ENCODE data around the gene HSD17B1. TPM values are rescaled to one million over a fixed set of nuclear protein-coding genes. Genes with fewer than 3 reads are reported as not detected.
"Not testable (repeated sequence)": the region's sequence is repeated elsewhere in the genome, so short reads cannot be mapped to it uniquely, and the experiment has no call there.

The HSD17B1 gene, protein sequence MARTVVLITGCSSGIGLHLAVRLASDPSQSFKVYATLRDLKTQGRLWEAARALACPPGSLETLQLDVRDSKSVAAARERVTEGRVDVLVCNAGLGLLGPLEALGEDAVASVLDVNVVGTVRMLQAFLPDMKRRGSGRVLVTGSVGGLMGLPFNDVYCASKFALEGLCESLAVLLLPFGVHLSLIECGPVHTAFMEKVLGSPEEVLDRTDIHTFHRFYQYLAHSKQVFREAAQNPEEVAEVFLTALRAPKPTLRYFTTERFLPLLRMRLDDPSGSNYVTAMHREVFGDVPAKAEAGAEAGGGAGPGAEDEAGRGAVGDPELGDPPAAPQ
- 1.6 TPM for polyA plus RNA-seq (2013, experiment 1 of 2)
- polyA plus RNA-seq (2013, experiment 2 of 2), result 1.8 TPM

DNA sequence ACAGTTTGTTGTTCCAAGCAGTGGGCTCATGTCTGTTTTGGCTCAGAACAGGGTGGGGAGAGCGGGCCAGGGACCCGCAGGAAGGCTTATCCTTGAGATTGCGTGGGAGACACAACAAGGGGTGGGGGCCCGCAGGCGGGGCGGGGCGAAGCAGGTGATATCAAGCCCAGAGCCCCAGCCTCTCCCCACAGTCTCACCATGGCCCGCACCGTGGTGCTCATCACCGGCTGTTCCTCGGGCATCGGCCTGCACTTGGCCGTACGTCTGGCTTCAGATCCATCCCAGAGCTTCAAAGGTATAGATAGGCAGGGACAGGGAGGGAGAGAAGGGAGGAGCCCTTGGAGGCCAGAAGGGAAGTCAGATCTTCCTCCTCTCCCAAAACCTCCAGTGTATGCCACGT is at the start of gene HSD17B1:
Gene HSD17B1, plus strand, starts transcription at position 188 of the 400 bp plus-strand sequence. Its CDS starts 11 bp downstream, at position 199.
- H3K9ac ChIP-seq (ENCODE audit: low read depth, low read length, poor library complexity); H3K9me3 ChIP-seq (replicated peaks in 1 of 2; ENCODE audit: control insufficient read depth in 2 of 2, insufficient read depth in 1 of 2, low read depth in 1 of 2, low read length in 2 of 2); H2AFZ ChIP-seq (ENCODE audit: low read length); DNase-seq (ENCODE audit: low spot score); H3K4ac ChIP-seq (ENCODE audit: low read length); H3K27me3 ChIP-seq (ENCODE audit: control insufficient read depth in 3 of 3, insufficient read depth in 3 of 3, low read depth in 1 of 3, low read length in 3 of 3); H3K18ac ChIP-seq (ENCODE audit: low read length); H3K14ac ChIP-seq (ENCODE audit: low read length); H3K79me1 ChIP-seq (ENCODE audit: low read depth, low read length); H4K91ac ChIP-seq (ENCODE audit: low read depth, low read length, poor library complexity); H3K36me3 ChIP-seq (replicated peaks in 1 of 2; ENCODE audit: control insufficient read depth in 2 of 2, insufficient read depth in 2 of 2, low read length in 2 of 2); H2BK12ac ChIP-seq (ENCODE audit: low read length); H2BK15ac ChIP-seq (ENCODE audit: low read length); H3K27ac ChIP-seq (replicated peaks; ENCODE audit: low read length): not testable (repeated sequence)
- H2BK120ac ChIP-seq (ENCODE audit: low read depth, low read length), result peak within 1 kb of the TSS; percentile 72
- H2AK5ac ChIP-seq (ENCODE audit: low read depth, low read length), result peak within 1 kb of the TSS; percentile 54
- H3K23ac ChIP-seq (ENCODE audit: low read depth, low read length, poor library complexity), result peak within 1 kb of the TSS; percentile 37
- peaks cover 6 to 13% of the 10 kb centered on the region in 2 donors for H3K4me1 ChIP-seq (ENCODE audit: control insufficient read depth in 2 of 2, insufficient read depth in 1 of 2, low read depth in 1 of 2, low read length in 2 of 2)
- peak within 1 kb of the TSS; percentile 66 for H2BK5ac ChIP-seq (ENCODE audit: low read length)
- peak within 1 kb of the TSS; percentile 89 to 97 for H3K4me3 ChIP-seq (ENCODE audit: low read length in 2 of 2)
- H4K8ac ChIP-seq (ENCODE audit: low read depth, low read length), result peak within 1 kb of the TSS; percentile 43
- WGBS, 2 donors (ENCODE audit: extremely low coverage in 2 of 2, insufficient read length in 2 of 2, insufficient replicate concordance in 1 of 2), result no CpG with 5 or more reads among the region's 15 CpGs
- H3K4me2 ChIP-seq (ENCODE audit: insufficient read depth, low read length, poor library complexity, severe bottlenecking), result peak within 1 kb of the TSS; percentile 72

- no peak overlapping the region for H3K4me2 ChIP-seq (ENCODE audit: insufficient read depth, low read length, poor library complexity, severe bottlenecking)
These were observed 49.8 kb upstream of the HSD17B1 start for GRCh38 chr17:42502926-42503325.

GRCh38 chr17:42507671-42508070 is 45.1 kb upstream of the HSD17B1 start:
- peaks cover 17 to 66% of the 10 kb centered on the region in 2 donors for H3K36me3 ChIP-seq (replicated peaks in 1 of 2; ENCODE audit: control insufficient read depth in 2 of 2, insufficient read depth in 2 of 2, low read length in 2 of 2)
- no peak overlapping the region for H3K4me2 ChIP-seq (ENCODE audit: insufficient read depth, low read length, poor library complexity, severe bottlenecking)
- no peak overlapping the region for H3K4ac ChIP-seq (ENCODE audit: low read length)
- H2BK5ac ChIP-seq (ENCODE audit: low read length), result no peak overlapping the region
- H3K14ac ChIP-seq (ENCODE audit: low read length), result no peak overlapping the region
- no peak overlapping the region for H3K4me3 ChIP-seq (ENCODE audit: low read length in 2 of 2)
- no peak overlapping the region for H2AK5ac ChIP-seq (ENCODE audit: low read depth, low read length)
- DNase-seq (ENCODE audit: low spot score), result no peak
- H3K27me3 ChIP-seq (ENCODE audit: control insufficient read depth in 3 of 3, insufficient read depth in 3 of 3, low read depth in 1 of 3, low read length in 3 of 3), result no peaks in the 10 kb centered on the region
- H4K8ac ChIP-seq (ENCODE audit: low read depth, low read length), result no peak overlapping the region
- H4K91ac ChIP-seq (ENCODE audit: low read depth, low read length, poor library complexity), result no peak overlapping the region
- no peaks in the 10 kb centered on the region for H3K79me1 ChIP-seq (ENCODE audit: low read depth, low read length)
- H3K9ac ChIP-seq (ENCODE audit: low read depth, low read length, poor library complexity), result no peak overlapping the region
- peak overlapping the region; percentile 24 for H3K27ac ChIP-seq (replicated peaks; ENCODE audit: low read length)
- no peak overlapping the region for H3K18ac ChIP-seq (ENCODE audit: low read length)
- peaks cover 14 to 17% of the 10 kb centered on the region in 2 donors for H3K4me1 ChIP-seq (ENCODE audit: control insufficient read depth in 2 of 2, insufficient read depth in 1 of 2, low read depth in 1 of 2, low read length in 2 of 2)
- WGBS, 2 donors (ENCODE audit: extremely low coverage in 2 of 2, insufficient read length in 2 of 2, insufficient replicate concordance in 1 of 2), result no CpG with 5 or more reads among the region's 4 CpGs
- H2BK15ac ChIP-seq (ENCODE audit: low read length), result no peak overlapping the region
- no peak overlapping the region for H3K23ac ChIP-seq (ENCODE audit: low read depth, low read length, poor library complexity)
- no peak overlapping the region for H2BK12ac ChIP-seq (ENCODE audit: low read length)
- no peaks in the 10 kb centered on the region for H3K9me3 ChIP-seq (replicated peaks in 1 of 2; ENCODE audit: control insufficient read depth in 2 of 2, insufficient read depth in 1 of 2, low read depth in 1 of 2, low read length in 2 of 2)
- no peak overlapping the region for H2BK120ac ChIP-seq (ENCODE audit: low read depth, low read length)
- H2AFZ ChIP-seq (ENCODE audit: low read length), result no peak overlapping the region

More at GRCh38 chr17:42502926-42503325, 49.8 kb upstream of the HSD17B1 start:
- H3K4ac ChIP-seq (ENCODE audit: low read length), result no peak overlapping the region
- H2BK5ac ChIP-seq (ENCODE audit: low read length), result no peak overlapping the region
- WGBS, 2 donors (ENCODE audit: extremely low coverage in 2 of 2, insufficient read length in 2 of 2, insufficient replicate concordance in 1 of 2), result no CpG with 5 or more reads among the region's 1 CpG
- no peak overlapping the region for H4K8ac ChIP-seq (ENCODE audit: low read depth, low read length)
- H3K9ac ChIP-seq (ENCODE audit: low read depth, low read length, poor library complexity), result no peak overlapping the region
- no peak overlapping the region for H3K27ac ChIP-seq (replicated peaks; ENCODE audit: low read length)
- H3K9me3 ChIP-seq (replicated peaks in 1 of 2; ENCODE audit: control insufficient read depth in 2 of 2, insufficient read depth in 1 of 2, low read depth in 1 of 2, low read length in 2 of 2), result no peaks in the 10 kb centered on the region
- H3K18ac ChIP-seq (ENCODE audit: low read length), result no peak overlapping the region
- H2BK120ac ChIP-seq (ENCODE audit: low read depth, low read length), result no peak overlapping the region
- H3K23ac ChIP-seq (ENCODE audit: low read depth, low read length, poor library complexity), result no peak overlapping the region
- no peaks in the 10 kb centered on the region for H3K27me3 ChIP-seq (ENCODE audit: control insufficient read depth in 3 of 3, insufficient read depth in 3 of 3, low read depth in 1 of 3, low read length in 3 of 3)
- no peak overlapping the region for H2BK12ac ChIP-seq (ENCODE audit: low read length)
- H2BK15ac ChIP-seq (ENCODE audit: low read length), result no peak overlapping the region
- no peak overlapping the region for H3K4me3 ChIP-seq (ENCODE audit: low read length in 2 of 2)
- peaks cover 14 to 17% of the 10 kb centered on the region in 2 donors for H3K4me1 ChIP-seq (ENCODE audit: control insufficient read depth in 2 of 2, insufficient read depth in 1 of 2, low read depth in 1 of 2, low read length in 2 of 2)
- peaks cover 12 to 78% of the 10 kb centered on the region in 2 donors for H3K36me3 ChIP-seq (replicated peaks in 1 of 2; ENCODE audit: control insufficient read depth in 2 of 2, insufficient read depth in 2 of 2, low read length in 2 of 2)
- H3K14ac ChIP-seq (ENCODE audit: low read length), result no peak overlapping the region
- no peak overlapping the region for H4K91ac ChIP-seq (ENCODE audit: low read depth, low read length, poor library complexity)
- H2AFZ ChIP-seq (ENCODE audit: low read length), result no peak overlapping the region
- H2AK5ac ChIP-seq (ENCODE audit: low read depth, low read length), result no peak overlapping the region
- no peaks in the 10 kb centered on the region for H3K79me1 ChIP-seq (ENCODE audit: low read depth, low read length)
- DNase-seq (ENCODE audit: low spot score), result no peak

GRCh38 chr17:42508426-42509165 is 44.1 kb upstream of the HSD17B1 start:
- no peak overlapping the region for H2BK5ac ChIP-seq (ENCODE audit: low read length)
- no peak overlapping the region for H3K9ac ChIP-seq (ENCODE audit: low read depth, low read length, poor library complexity)
- H3K14ac ChIP-seq (ENCODE audit: low read length), result no peak overlapping the region
- WGBS, 2 donors (ENCODE audit: extremely low coverage in 2 of 2, insufficient read length in 2 of 2, insufficient replicate concordance in 1 of 2), result no CpG with 5 or more reads among the region's 12 CpGs
- H4K91ac ChIP-seq (ENCODE audit: low read depth, low read length, poor library complexity), result no peak overlapping the region
- no peaks in the 10 kb centered on the region for H3K79me1 ChIP-seq (ENCODE audit: low read depth, low read length)
- H3K18ac ChIP-seq (ENCODE audit: low read length), result no peak overlapping the region
- no peak for DNase-seq (ENCODE audit: low spot score)
- no peak overlapping the region for H2AFZ ChIP-seq (ENCODE audit: low read length)
- H4K8ac ChIP-seq (ENCODE audit: low read depth, low read length), result no peak overlapping the region
- H3K4ac ChIP-seq (ENCODE audit: low read length), result no peak overlapping the region
- no peak overlapping the region for H2BK12ac ChIP-seq (ENCODE audit: low read length)
- H3K4me1 ChIP-seq (ENCODE audit: control insufficient read depth in 2 of 2, insufficient read depth in 1 of 2, low read depth in 1 of 2, low read length in 2 of 2), result peaks cover 14 to 17% of the 10 kb centered on the region in 2 donors
- no peak overlapping the region for H3K4me2 ChIP-seq (ENCODE audit: insufficient read depth, low read length, poor library complexity, severe bottlenecking)
- H3K9me3 ChIP-seq (replicated peaks in 1 of 2; ENCODE audit: control insufficient read depth in 2 of 2, insufficient read depth in 1 of 2, low read depth in 1 of 2, low read length in 2 of 2), result no peaks in the 10 kb centered on the region
- no peaks in the 10 kb centered on the region for H3K27me3 ChIP-seq (ENCODE audit: control insufficient read depth in 3 of 3, insufficient read depth in 3 of 3, low read depth in 1 of 3, low read length in 3 of 3)
- H2BK15ac ChIP-seq (ENCODE audit: low read length), result no peak overlapping the region
- peaks cover 17 to 60% of the 10 kb centered on the region in 2 donors for H3K36me3 ChIP-seq (replicated peaks in 1 of 2; ENCODE audit: control insufficient read depth in 2 of 2, insufficient read depth in 2 of 2, low read length in 2 of 2)
- H2AK5ac ChIP-seq (ENCODE audit: low read depth, low read length), result no peak overlapping the region
- no peak overlapping the region for H3K4me3 ChIP-seq (ENCODE audit: low read length in 2 of 2)
- no peak overlapping the region for H2BK120ac ChIP-seq (ENCODE audit: low read depth, low read length)
- H3K27ac ChIP-seq (replicated peaks; ENCODE audit: low read length), result no peak overlapping the region
- H3K23ac ChIP-seq (ENCODE audit: low read depth, low read length, poor library complexity), result no peak overlapping the region

Measured in neuronal stem cell (in vitro differentiated cells).